HepG2 (cell line): Measurements from ENCODE around the gene UBC. TPM values are rescaled to one million over a fixed set of nuclear protein-coding genes. Genes with fewer than 3 reads are reported as not detected.
A peak's percentile ranks its signal among the peaks of the same experiment; 100 is the strongest.

Source experiments
- ADNP ChIP-seq: sonication (generic); formaldehyde crosslinking; IDR thresholded peaks from 2 replicates; pipeline ENCODE4 v1.4.0; 2020; ENCODE audit warnings: missing genetic modification reagents
- ARNTL ChIP-seq: sonication (generic); formaldehyde crosslinking; IDR thresholded peaks from 2 replicates; pipeline ENCODE4 v1.4.0; 2020; ENCODE audit warnings: mild to moderate bottlenecking, missing genetic modification reagents
- CBX5 ChIP-seq: sonication (generic); formaldehyde crosslinking; IDR thresholded peaks from 2 replicates; pipeline ENCODE4 v1.4.0; 2020; ENCODE audit warnings: missing genetic modification reagents, borderline replicate concordance
- HNF4A ChIP-seq: sonication (generic); formaldehyde crosslinking; IDR thresholded peaks from 2 replicates; pipeline ENCODE4 v1.4.0; 2020; ENCODE audit warnings: missing genetic modification reagents
- HNRNPL ChIP-seq: fragments of 200-400 bp; formaldehyde crosslinking; IDR thresholded peaks from 2 replicates; pipeline ENCODE4 v1.6.1; 2017; ENCODE audit warnings: mild to moderate bottlenecking, low read depth, low read length
- MIXL1 ChIP-seq: IDR thresholded peaks from 2 replicates; pipeline ENCODE4 v1.6.1; 2016
- REXO4 ChIP-seq: sonication (generic); formaldehyde crosslinking; IDR thresholded peaks from 2 replicates; pipeline ENCODE4 v1.8.0; 2022; ENCODE audit warnings: missing genetic modification reagents, mild to moderate bottlenecking, borderline replicate concordance
- SIX4 ChIP-seq: sonication (generic); formaldehyde crosslinking; IDR thresholded peaks from 2 replicates; pipeline ENCODE4 v1.4.0; 2020; ENCODE audit warnings: missing genetic modification reagents
- SRSF4 ChIP-seq: fragments of 200-400 bp; formaldehyde crosslinking; IDR thresholded peaks from one replicate; pipeline ENCODE4 v1.6.1; 2018; ENCODE audit warnings: mild to moderate bottlenecking, low read depth, low read length, moderate library complexity; ENCODE audit not compliant: poor library complexity, severe bottlenecking
- TEAD3 ChIP-seq: optimal IDR thresholded peaks from 2 replicates; pipeline ENCODE3; 2016; ENCODE audit warnings: borderline replicate concordance
- ZBTB42 ChIP-seq: sonication (generic); formaldehyde crosslinking; IDR thresholded peaks from 2 replicates; pipeline ENCODE4 v1.5.0; 2020; ENCODE audit warnings: mild to moderate bottlenecking, missing genetic modification reagents
- ZBTB7B ChIP-seq: sonication (generic); formaldehyde crosslinking; IDR thresholded peaks from 2 replicates; pipeline ENCODE4 v1.4.0; 2020; ENCODE audit warnings: missing genetic modification reagents
- ZNF253 ChIP-seq: sonication (generic); formaldehyde crosslinking; IDR thresholded peaks from 2 replicates; pipeline ENCODE4 v1.8.0; 2022; ENCODE audit warnings: mild to moderate bottlenecking, missing genetic modification reagents, borderline replicate concordance
- ZNF34 ChIP-seq: sonication (generic); formaldehyde crosslinking; IDR thresholded peaks from 2 replicates; pipeline ENCODE4 v1.4.0; 2020; ENCODE audit warnings: mild to moderate bottlenecking, missing genetic modification reagents, borderline replicate concordance
- ZNF589 ChIP-seq: sonication (generic); formaldehyde crosslinking; conservative IDR thresholded peaks from 2 replicates; pipeline ENCODE4 v1.8.0; 2022; ENCODE audit warnings: mild to moderate bottlenecking, moderate library complexity, missing genetic modification reagents
- ZNF660 ChIP-seq: sonication (generic); formaldehyde crosslinking; IDR thresholded peaks from 2 replicates; pipeline ENCODE4 v1.5.1; 2020; ENCODE audit warnings: mild to moderate bottlenecking, low read depth, missing genetic modification reagents, borderline replicate concordance
- polyA plus RNA-seq, 8 experiments: library from polyadenylated mRNA; depleted of rRNA in 3 of 8; stranded (reverse) in 7 of 8; unstranded in 1 of 8; fragments of >200 nt; fragmentation: Illumina TruSeq in 4 of 8; extraction: Trizol in 4 of 8; gene quantifications; 2 replicates each; pipeline versions ENCODE4 v1.2.1 to v1.2.3, GENCODE V29; 2011 to 2016; ENCODE audit warnings: low read depth in 4 of 8, missing spikeins in 1 of 8, mixed read lengths in 1 of 8; ENCODE audit not compliant: insufficient read depth in 1 of 8
- total RNA-seq, 5 experiments: library from RNA; depleted of rRNA; stranded (reverse); fragments of >200 nt; fragmentation: Illumina TruSeq; extraction: Trizol; gene quantifications; 2 replicates each; pipeline ENCODE4 v1.2.3, GENCODE V29; 2016; ENCODE audit warnings: low read depth in 1 of 5
- TF ChIP-seq, protein P1 (sequence below): sonication (generic); formaldehyde crosslinking; IDR thresholded peaks from 2 replicates; pipeline ENCODE4 v1.4.0; 2020; ENCODE audit warnings: missing genetic modification reagents
- TF ChIP-seq, protein P2 (sequence below): sonication (generic); formaldehyde crosslinking; IDR thresholded peaks from 2 replicates; pipeline ENCODE4 v1.4.0; 2020; ENCODE audit warnings: mild to moderate bottlenecking, missing genetic modification reagents
- TF ChIP-seq, protein P3 (sequence below): sonication (generic); formaldehyde crosslinking; IDR thresholded peaks from 2 replicates; pipeline ENCODE4 v1.8.0; 2023; ENCODE audit warnings: mild to moderate bottlenecking, missing genetic modification reagents
- TF ChIP-seq, protein P4 (sequence below): sonication (generic); formaldehyde crosslinking; IDR thresholded peaks from 2 replicates; pipeline ENCODE4 v1.5.1; 2020; ENCODE audit warnings: mild to moderate bottlenecking, missing genetic modification reagents, moderate library complexity
- TF ChIP-seq, protein P5 (sequence below): sonication (generic); formaldehyde crosslinking; IDR thresholded peaks from 2 replicates; pipeline ENCODE4 v1.4.0; 2020; ENCODE audit warnings: missing genetic modification reagents
- TF ChIP-seq, protein P6 (sequence below): sonication (generic); formaldehyde crosslinking; IDR thresholded peaks from 2 replicates; pipeline ENCODE4; 2020; ENCODE audit warnings: missing genetic modification reagents, mild to moderate bottlenecking, borderline replicate concordance

Gene UBC
- total and polyA plus RNA-seq, 2 of the 13 experiments (the other 11 are each of a cell fraction or from before 2014, with no cell fraction given) = 805 to 1,432 TPM

DNA sequence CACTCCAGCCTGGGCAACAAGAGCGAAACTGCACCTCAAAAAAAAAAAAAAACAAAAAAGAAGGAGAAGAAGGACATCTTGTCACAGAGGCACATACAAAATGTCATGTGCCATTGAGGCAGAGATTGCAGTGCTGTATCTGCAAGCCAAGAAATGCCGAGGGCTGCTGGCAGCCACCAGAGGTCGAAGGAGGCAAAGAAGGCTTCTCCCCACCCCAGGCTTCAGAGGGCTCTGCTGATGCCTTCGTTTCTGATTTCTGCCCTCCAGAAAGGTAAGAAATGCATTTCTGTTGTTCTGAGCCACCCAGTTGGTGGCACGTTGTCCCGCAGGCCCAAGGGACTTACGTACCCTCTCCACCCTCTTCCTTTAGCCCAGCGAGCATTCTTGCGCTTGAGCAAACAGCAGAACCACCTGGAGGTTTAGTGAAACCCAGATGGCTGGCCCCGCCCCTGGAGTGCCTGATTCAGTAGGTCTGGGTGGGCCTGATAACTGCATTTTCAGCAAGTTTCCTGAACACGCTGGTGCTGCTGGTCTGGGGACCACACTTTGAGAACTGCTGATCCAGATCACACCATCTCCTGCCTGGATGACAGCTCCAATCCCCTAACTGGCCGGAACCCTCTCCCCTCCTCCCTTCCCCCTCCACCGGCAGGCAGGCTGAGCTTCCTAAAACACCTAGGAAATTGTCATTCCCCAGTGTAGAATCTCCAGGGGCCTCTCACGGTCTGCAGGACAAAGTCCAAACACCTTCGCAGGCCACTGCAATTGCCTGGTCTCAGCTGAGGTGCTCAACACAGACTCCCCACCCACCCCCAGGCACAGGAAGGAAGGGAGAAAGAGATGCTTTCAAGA is 29.6 kb downstream of the UBC start (continued):
- TF ChIP-seq, protein P1, sequence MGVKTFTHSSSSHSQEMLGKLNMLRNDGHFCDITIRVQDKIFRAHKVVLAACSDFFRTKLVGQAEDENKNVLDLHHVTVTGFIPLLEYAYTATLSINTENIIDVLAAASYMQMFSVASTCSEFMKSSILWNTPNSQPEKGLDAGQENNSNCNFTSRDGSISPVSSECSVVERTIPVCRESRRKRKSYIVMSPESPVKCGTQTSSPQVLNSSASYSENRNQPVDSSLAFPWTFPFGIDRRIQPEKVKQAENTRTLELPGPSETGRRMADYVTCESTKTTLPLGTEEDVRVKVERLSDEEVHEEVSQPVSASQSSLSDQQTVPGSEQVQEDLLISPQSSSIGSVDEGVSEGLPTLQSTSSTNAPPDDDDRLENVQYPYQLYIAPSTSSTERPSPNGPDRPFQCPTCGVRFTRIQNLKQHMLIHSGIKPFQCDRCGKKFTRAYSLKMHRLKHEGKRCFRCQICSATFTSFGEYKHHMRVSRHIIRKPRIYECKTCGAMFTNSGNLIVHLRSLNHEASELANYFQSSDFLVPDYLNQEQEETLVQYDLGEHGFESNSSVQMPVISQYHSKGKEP (CRISPR knock-in tag) = no peak
- TF ChIP-seq, protein P2, sequence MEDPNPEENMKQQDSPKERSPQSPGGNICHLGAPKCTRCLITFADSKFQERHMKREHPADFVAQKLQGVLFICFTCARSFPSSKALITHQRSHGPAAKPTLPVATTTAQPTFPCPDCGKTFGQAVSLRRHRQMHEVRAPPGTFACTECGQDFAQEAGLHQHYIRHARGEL (CRISPR knock-in tag) = no peak
- TF ChIP-seq TEAD3 (CRISPR knock-in tag) (peak; percentile 72), HNF4A (CRISPR knock-in tag) (peak; percentile 92), ZNF34 (no peak), ZBTB42 (no peak), ZBTB7B (peak; percentile 48; the same call in 1 of the 2 replicates), SRSF4 (no peak), HNRNPL (peak; percentile 68; the same call in 1 of the 2 replicates), ARNTL (no peak), ZNF253 (CRISPR knock-in tag) (no peak), REXO4 (no peak), ADNP (no peak), ZNF660 (CRISPR knock-in tag) (no peak), SIX4 (CRISPR knock-in tag) (no peak), MIXL1 (CRISPR knock-in tag) (no peak), CBX5 (no peak), ZNF589 (CRISPR knock-in tag) (no peak)
- TF ChIP-seq, protein P3, sequence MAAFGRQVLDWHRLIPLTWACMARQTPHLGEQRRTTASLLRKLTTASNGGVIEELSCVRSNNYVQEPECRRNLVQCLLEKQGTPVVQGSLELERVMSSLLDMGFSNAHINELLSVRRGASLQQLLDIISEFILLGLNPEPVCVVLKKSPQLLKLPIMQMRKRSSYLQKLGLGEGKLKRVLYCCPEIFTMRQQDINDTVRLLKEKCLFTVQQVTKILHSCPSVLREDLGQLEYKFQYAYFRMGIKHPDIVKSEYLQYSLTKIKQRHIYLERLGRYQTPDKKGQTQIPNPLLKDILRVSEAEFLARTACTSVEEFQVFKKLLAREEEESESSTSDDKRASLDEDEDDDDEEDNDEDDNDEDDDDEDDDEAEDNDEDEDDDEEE = 0 out of 2 replicates have a peak, but pooled peaks have one; percentile 34
- TF ChIP-seq, protein P4, sequence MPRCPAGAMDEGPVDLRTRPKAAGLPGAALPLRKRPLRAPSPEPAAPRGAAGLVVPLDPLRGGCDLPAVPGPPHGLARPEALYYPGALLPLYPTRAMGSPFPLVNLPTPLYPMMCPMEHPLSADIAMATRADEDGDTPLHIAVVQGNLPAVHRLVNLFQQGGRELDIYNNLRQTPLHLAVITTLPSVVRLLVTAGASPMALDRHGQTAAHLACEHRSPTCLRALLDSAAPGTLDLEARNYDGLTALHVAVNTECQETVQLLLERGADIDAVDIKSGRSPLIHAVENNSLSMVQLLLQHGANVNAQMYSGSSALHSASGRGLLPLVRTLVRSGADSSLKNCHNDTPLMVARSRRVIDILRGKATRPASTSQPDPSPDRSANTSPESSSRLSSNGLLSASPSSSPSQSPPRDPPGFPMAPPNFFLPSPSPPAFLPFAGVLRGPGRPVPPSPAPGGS (CRISPR knock-in tag) = no peak
- TF ChIP-seq, protein P5, sequence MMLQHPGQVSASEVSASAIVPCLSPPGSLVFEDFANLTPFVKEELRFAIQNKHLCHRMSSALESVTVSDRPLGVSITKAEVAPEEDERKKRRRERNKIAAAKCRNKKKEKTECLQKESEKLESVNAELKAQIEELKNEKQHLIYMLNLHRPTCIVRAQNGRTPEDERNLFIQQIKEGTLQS (CRISPR knock-in tag) = no peak
- TF ChIP-seq, protein P6, sequence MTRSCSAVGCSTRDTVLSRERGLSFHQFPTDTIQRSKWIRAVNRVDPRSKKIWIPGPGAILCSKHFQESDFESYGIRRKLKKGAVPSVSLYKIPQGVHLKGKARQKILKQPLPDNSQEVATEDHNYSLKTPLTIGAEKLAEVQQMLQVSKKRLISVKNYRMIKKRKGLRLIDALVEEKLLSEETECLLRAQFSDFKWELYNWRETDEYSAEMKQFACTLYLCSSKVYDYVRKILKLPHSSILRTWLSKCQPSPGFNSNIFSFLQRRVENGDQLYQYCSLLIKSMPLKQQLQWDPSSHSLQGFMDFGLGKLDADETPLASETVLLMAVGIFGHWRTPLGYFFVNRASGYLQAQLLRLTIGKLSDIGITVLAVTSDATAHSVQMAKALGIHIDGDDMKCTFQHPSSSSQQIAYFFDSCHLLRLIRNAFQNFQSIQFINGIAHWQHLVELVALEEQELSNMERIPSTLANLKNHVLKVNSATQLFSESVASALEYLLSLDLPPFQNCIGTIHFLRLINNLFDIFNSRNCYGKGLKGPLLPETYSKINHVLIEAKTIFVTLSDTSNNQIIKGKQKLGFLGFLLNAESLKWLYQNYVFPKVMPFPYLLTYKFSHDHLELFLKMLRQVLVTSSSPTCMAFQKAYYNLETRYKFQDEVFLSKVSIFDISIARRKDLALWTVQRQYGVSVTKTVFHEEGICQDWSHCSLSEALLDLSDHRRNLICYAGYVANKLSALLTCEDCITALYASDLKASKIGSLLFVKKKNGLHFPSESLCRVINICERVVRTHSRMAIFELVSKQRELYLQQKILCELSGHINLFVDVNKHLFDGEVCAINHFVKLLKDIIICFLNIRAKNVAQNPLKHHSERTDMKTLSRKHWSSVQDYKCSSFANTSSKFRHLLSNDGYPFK (CRISPR knock-in tag) = no peak
